GM23338 (cell line): ENCODE data around the gene NECAB3. TPM values are rescaled to one million over a fixed set of nuclear protein-coding genes. Genes with fewer than 3 reads are reported as not detected.
A peak's percentile ranks its signal among the peaks of the same experiment; 100 is the strongest.

ENCODE experiments used
- ATAC-seq: fragments of 200-7000 bp; cut with Tn5 transposase; 3 replicates; pipeline ENCODE4 v1.9.1; 2020
- DNase-seq: peaks from one replicate; pipeline ENCODE4 v3.0.0-alpha.2; 2015; ENCODE audit warnings: low spot score
- H2AFZ ChIP-seq: fragments of 200-600 bp; sonication (generic); 2 replicates; pipeline ENCODE4 v1.8.0; 2016; ENCODE audit warnings: antibody characterized with exemption, mild to moderate bottlenecking, moderate library complexity
- H3F3A ChIP-seq: fragments of 200-600 bp; sonication (generic); replicated peaks from 2 replicates; pipeline ENCODE4 v1.8.0; 2017; ENCODE audit warnings: antibody characterized with exemption, mixed run types, low read depth
- H3K27ac ChIP-seq: fragments of 200-600 bp; sonication (generic); 2 replicates; pipeline ENCODE4 v1.6.1; 2016; ENCODE audit warnings: low read depth
- H3K27me3 ChIP-seq: fragments of 200-600 bp; sonication (generic); 2 replicates; pipeline ENCODE4 v1.8.0; 2016; ENCODE audit warnings: mild to moderate bottlenecking, mixed run types, moderate library complexity; ENCODE audit not compliant: insufficient read depth
- H3K36me3 ChIP-seq: fragments of 200-600 bp; sonication (generic); 2 replicates; pipeline ENCODE4 v1.8.0; 2016; ENCODE audit warnings: mild to moderate bottlenecking; ENCODE audit not compliant: insufficient read depth
- H3K4me1 ChIP-seq: fragments of 200-600 bp; sonication (generic); 2 replicates; pipeline ENCODE4 v1.8.0; 2016; ENCODE audit warnings: mild to moderate bottlenecking, moderate library complexity; ENCODE audit not compliant: insufficient read depth
- H3K4me2 ChIP-seq: fragments of 200-600 bp; sonication (generic); 2 replicates; pipeline ENCODE4 v1.7.1; 2017; ENCODE audit warnings: mixed run types
- H3K4me3 ChIP-seq: fragments of 200-600 bp; sonication (generic); 2 replicates; pipeline ENCODE4 v1.6.1; 2016; ENCODE audit warnings: mixed run types
- H3K79me2 ChIP-seq: fragments of 200-600 bp; sonication (generic); replicated peaks from 2 replicates; pipeline ENCODE4 v1.8.0; 2017; ENCODE audit warnings: mild to moderate bottlenecking; ENCODE audit not compliant: insufficient read depth
- H3K9me2 ChIP-seq: fragments of 200-600 bp; sonication (generic); 2 replicates; pipeline ENCODE4 v1.8.0; 2017; ENCODE audit not compliant: insufficient read depth
- H4K20me1 ChIP-seq: fragments of 200-600 bp; sonication (generic); replicated peaks from 2 replicates; pipeline ENCODE4 v1.8.0; 2017; ENCODE audit warnings: mild to moderate bottlenecking; ENCODE audit not compliant: insufficient read depth
- H3K27ac Mint-ChIP-seq: 2 replicates; pipeline ENCODE4 v1.8.0; 2020; ENCODE audit warnings: inconsistent platforms, mild to moderate bottlenecking, moderate library complexity, mixed read lengths
- H3K27me3 Mint-ChIP-seq: 3 replicates; pipeline ENCODE4 v1.8.0; 2022; ENCODE audit warnings: low read depth, mild to moderate bottlenecking, moderate library complexity, mixed read lengths, inconsistent platforms; ENCODE audit not compliant: insufficient read depth, poor library complexity
- H3K36me3 Mint-ChIP-seq: 3 replicates; pipeline ENCODE4 v1.8.0; 2021; ENCODE audit warnings: low read depth, mild to moderate bottlenecking, inconsistent platforms, moderate library complexity, mixed read lengths
- H3K4me1 Mint-ChIP-seq: 3 replicates; pipeline ENCODE4 v1.8.0; 2020; ENCODE audit warnings: mild to moderate bottlenecking, inconsistent platforms, mixed read lengths
- H3K4me3 Mint-ChIP-seq: 3 replicates; pipeline ENCODE4 v1.8.0; 2021; ENCODE audit warnings: moderate library complexity, mild to moderate bottlenecking, inconsistent platforms, mixed read lengths
- H3K9me3 Mint-ChIP-seq: 3 replicates; pipeline ENCODE4 v1.8.0; 2020; ENCODE audit warnings: moderate library complexity, mild to moderate bottlenecking, inconsistent platforms, mixed read lengths
- CREB1 ChIP-seq: fragments of 250-450 bp; sonication (Bioruptor Pico); IDR thresholded peaks from 2 replicates; pipeline ENCODE4 v1.5.0; 2020; ENCODE audit warnings: low read depth, mild to moderate bottlenecking, moderate library complexity
- EZH2 ChIP-seq: fragments of 200-600 bp; sonication (generic); IDR thresholded peaks from one replicate; pipeline ENCODE4 v1.8.0; 2017; ENCODE audit warnings: antibody characterized with exemption, mild to moderate bottlenecking, low read depth; ENCODE audit not compliant: unreplicated experiment
- EZH2phosphoT487 ChIP-seq: fragments of 200-600 bp; sonication (generic); IDR thresholded peaks from one replicate; pipeline ENCODE4 v1.8.1; 2018; ENCODE audit warnings: antibody characterized with exemption; ENCODE audit not compliant: unreplicated experiment
- JUNB ChIP-seq: IDR thresholded peaks from one replicate; pipeline ENCODE4 v1.6.1; 2016; ENCODE audit warnings: antibody characterized with exemption; ENCODE audit not compliant: unreplicated experiment
- NANOG ChIP-seq: IDR thresholded peaks from 2 replicates; pipeline ENCODE4 v1.6.1; 2016; ENCODE audit warnings: antibody characterized with exemption, borderline replicate concordance
- POLR2AphosphoS5 ChIP-seq: IDR thresholded peaks from 2 replicates; pipeline ENCODE4 v1.6.1; 2016; ENCODE audit warnings: antibody characterized with exemption, low read depth
- STAT1 ChIP-seq: IDR thresholded peaks from one replicate; pipeline ENCODE4 v1.6.1; 2016; ENCODE audit warnings: antibody characterized with exemption; ENCODE audit not compliant: unreplicated experiment
- ZNF114 ChIP-seq: fragments of 250-450 bp; sonication (Bioruptor Pico); IDR thresholded peaks from 2 replicates; pipeline ENCODE4 v1.5.0; 2020; ENCODE audit warnings: mild to moderate bottlenecking, moderate library complexity
- ZNF331 ChIP-seq: fragments of 250-450 bp; sonication (Bioruptor Pico); IDR thresholded peaks from 2 replicates; pipeline ENCODE4 v1.5.0; 2020; ENCODE audit warnings: low read depth, mild to moderate bottlenecking, moderate library complexity
- polyA plus RNA-seq: library from polyadenylated mRNA; unstranded; fragments of >200 nt; fragmentation: Nextera tagmentation; extraction: Ambion mirVana; gene quantifications from 2 replicates; pipeline ENCODE4 v1.2.1, GENCODE V29; 2016
- total RNA-seq: library from RNA; depleted of rRNA; stranded (reverse); fragments of >200 nt; shearing (Covaris generic); gene quantifications from 2 replicates; pipeline ENCODE4 v1.2.3, GENCODE V29; 2014
- TF ChIP-seq, protein P1 (sequence below), 2 experiments: fragments of 200-600 bp in 1 of 2; sonication (generic) in 1 of 2; conservative IDR thresholded peaks; 2 replicates each; pipeline versions ENCODE4 v1.5.1 to v1.6.1; 2016 to 2017; ENCODE audit warnings: antibody characterized with exemption in 2 of 2, low read depth in 2 of 2, mild to moderate bottlenecking in 2 of 2, moderate library complexity in 1 of 2
- TF ChIP-seq, protein P2 (sequence below): IDR thresholded peaks from one replicate; pipeline ENCODE4 v1.6.1; 2018; ENCODE audit warnings: antibody characterized with exemption; ENCODE audit not compliant: unreplicated experiment
- TF ChIP-seq, protein P3 (sequence below): fragments of 250-450 bp; sonication (Bioruptor Pico); IDR thresholded peaks from 2 replicates; pipeline ENCODE4 v1.5.0; 2020; ENCODE audit warnings: mild to moderate bottlenecking, moderate library complexity
- TF ChIP-seq, protein P4 (sequence below): IDR thresholded peaks from 2 replicates; pipeline ENCODE4 v1.6.1; 2016; ENCODE audit warnings: antibody characterized with exemption

NECAB3 gene
- total and polyA plus RNA-seq, 2 experiments from 2014 or later, result 8.5 to 28.4 TPM

DNA sequence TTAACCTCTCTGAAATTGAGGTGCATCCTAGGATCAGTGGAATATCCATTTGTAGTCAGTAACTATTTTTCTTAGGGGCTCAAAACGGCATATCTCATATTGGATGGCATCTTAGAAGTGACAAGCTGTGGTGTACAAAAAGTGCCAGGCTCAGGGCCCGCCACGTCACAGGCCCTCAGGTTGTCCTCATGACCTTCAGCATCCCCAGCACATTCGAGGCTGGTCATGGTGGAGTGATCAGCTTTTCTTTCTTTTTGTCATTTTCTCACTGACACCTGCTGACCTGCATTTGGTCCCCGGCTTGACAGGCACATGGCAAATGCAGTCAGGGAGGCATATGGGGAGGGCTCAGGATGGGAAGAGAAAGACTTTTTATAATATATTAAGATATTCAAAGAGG lies 19.1 kb upstream of the NECAB3 start:
- H4K20me1 ChIP-seq, result no peaks in the 10 kb centered on the region
- H3F3A ChIP-seq, result no peaks in the 10 kb centered on the region
- no peak; the same call in 2 of the 3 replicates for ATAC-seq
- H3K79me2 ChIP-seq, result no peaks in the 10 kb centered on the region
- no peak overlapping the region for H3K27ac ChIP-seq
- H3K4me1 ChIP-seq, result peaks cover 7% of the 10 kb centered on the region
- H3K27me3 ChIP-seq, result no peaks in the 10 kb centered on the region
- no peak for TF ChIP-seq JUNB
- no peak for TF ChIP-seq ZNF114
- TF ChIP-seq, protein P1, sequence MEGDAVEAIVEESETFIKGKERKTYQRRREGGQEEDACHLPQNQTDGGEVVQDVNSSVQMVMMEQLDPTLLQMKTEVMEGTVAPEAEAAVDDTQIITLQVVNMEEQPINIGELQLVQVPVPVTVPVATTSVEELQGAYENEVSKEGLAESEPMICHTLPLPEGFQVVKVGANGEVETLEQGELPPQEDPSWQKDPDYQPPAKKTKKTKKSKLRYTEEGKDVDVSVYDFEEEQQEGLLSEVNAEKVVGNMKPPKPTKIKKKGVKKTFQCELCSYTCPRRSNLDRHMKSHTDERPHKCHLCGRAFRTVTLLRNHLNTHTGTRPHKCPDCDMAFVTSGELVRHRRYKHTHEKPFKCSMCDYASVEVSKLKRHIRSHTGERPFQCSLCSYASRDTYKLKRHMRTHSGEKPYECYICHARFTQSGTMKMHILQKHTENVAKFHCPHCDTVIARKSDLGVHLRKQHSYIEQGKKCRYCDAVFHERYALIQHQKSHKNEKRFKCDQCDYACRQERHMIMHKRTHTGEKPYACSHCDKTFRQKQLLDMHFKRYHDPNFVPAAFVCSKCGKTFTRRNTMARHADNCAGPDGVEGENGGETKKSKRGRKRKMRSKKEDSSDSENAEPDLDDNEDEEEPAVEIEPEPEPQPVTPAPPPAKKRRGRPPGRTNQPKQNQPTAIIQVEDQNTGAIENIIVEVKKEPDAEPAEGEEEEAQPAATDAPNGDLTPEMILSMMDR (conservative IDR thresholded peaks at IDR 0.05; ENCODE audit: low read depth in 2 of 2), result no peak
- no peak for TF ChIP-seq STAT1
- TF ChIP-seq, protein P2, sequence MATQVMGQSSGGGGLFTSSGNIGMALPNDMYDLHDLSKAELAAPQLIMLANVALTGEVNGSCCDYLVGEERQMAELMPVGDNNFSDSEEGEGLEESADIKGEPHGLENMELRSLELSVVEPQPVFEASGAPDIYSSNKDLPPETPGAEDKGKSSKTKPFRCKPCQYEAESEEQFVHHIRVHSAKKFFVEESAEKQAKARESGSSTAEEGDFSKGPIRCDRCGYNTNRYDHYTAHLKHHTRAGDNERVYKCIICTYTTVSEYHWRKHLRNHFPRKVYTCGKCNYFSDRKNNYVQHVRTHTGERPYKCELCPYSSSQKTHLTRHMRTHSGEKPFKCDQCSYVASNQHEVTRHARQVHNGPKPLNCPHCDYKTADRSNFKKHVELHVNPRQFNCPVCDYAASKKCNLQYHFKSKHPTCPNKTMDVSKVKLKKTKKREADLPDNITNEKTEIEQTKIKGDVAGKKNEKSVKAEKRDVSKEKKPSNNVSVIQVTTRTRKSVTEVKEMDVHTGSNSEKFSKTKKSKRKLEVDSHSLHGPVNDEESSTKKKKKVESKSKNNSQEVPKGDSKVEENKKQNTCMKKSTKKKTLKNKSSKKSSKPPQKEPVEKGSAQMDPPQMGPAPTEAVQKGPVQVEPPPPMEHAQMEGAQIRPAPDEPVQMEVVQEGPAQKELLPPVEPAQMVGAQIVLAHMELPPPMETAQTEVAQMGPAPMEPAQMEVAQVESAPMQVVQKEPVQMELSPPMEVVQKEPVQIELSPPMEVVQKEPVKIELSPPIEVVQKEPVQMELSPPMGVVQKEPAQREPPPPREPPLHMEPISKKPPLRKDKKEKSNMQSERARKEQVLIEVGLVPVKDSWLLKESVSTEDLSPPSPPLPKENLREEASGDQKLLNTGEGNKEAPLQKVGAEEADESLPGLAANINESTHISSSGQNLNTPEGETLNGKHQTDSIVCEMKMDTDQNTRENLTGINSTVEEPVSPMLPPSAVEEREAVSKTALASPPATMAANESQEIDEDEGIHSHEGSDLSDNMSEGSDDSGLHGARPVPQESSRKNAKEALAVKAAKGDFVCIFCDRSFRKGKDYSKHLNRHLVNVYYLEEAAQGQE, result no peak
- no peak for TF ChIP-seq ZNF331
- TF ChIP-seq CREB1 (CRISPR knock-in tag), result no peak
- no peak for TF ChIP-seq NANOG
- TF ChIP-seq EZH2phosphoT487, result no peak
- TF ChIP-seq EZH2, result no peak
- no peak for TF ChIP-seq POLR2AphosphoS5
- TF ChIP-seq, protein P3, sequence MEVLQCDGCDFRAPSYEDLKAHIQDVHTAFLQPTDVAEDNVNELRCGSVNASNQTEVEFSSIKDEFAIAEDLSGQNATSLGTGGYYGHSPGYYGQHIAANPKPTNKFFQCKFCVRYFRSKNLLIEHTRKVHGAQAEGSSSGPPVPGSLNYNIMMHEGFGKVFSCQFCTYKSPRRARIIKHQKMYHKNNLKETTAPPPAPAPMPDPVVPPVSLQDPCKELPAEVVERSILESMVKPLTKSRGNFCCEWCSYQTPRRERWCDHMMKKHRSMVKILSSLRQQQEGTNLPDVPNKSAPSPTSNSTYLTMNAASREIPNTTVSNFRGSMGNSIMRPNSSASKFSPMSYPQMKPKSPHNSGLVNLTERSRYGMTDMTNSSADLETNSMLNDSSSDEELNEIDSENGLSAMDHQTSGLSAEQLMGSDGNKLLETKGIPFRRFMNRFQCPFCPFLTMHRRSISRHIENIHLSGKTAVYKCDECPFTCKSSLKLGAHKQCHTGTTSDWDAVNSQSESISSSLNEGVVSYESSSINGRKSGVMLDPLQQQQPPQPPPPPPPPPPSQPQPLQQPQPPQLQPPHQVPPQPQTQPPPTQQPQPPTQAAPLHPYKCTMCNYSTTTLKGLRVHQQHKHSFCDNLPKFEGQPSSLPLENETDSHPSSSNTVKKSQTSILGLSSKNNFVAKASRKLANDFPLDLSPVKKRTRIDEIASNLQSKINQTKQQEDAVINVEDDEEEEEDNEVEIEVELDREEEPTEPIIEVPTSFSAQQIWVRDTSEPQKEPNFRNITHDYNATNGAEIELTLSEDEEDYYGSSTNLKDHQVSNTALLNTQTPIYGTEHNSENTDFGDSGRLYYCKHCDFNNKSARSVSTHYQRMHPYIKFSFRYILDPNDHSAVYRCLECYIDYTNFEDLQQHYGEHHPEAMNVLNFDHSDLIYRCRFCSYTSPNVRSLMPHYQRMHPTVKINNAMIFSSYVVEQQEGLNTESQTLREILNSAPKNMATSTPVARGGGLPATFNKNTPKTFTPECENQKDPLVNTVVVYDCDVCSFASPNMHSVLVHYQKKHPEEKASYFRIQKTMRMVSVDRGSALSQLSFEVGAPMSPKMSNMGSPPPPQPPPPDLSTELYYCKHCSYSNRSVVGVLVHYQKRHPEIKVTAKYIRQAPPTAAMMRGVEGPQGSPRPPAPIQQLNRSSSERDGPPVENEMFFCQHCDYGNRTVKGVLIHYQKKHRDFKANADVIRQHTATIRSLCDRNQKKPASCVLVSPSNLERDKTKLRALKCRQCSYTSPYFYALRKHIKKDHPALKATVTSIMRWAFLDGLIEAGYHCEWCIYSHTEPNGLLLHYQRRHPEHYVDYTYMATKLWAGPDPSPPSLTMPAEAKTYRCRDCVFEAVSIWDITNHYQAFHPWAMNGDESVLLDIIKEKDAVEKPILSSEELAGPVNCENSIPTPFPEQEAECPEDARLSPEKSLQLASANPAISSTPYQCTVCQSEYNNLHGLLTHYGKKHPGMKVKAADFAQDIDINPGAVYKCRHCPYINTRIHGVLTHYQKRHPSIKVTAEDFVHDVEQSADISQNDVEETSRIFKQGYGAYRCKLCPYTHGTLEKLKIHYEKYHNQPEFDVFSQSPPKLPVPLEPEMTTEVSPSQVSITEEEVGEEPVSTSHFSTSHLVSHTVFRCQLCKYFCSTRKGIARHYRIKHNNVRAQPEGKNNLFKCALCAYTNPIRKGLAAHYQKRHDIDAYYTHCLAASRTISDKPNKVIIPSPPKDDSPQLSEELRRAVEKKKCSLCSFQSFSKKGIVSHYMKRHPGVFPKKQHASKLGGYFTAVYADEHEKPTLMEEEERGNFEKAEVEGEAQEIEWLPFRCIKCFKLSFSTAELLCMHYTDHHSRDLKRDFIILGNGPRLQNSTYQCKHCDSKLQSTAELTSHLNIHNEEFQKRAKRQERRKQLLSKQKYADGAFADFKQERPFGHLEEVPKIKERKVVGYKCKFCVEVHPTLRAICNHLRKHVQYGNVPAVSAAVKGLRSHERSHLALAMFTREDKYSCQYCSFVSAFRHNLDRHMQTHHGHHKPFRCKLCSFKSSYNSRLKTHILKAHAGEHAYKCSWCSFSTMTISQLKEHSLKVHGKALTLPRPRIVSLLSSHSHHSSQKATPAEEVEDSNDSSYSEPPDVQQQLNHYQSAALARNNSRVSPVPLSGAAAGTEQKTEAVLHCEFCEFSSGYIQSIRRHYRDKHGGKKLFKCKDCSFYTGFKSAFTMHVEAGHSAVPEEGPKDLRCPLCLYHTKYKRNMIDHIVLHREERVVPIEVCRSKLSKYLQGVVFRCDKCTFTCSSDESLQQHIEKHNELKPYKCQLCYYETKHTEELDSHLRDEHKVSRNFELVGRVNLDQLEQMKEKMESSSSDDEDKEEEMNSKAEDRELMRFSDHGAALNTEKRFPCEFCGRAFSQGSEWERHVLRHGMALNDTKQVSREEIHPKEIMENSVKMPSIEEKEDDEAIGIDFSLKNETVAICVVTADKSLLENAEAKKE (CRISPR knock-in tag), result no peak
- TF ChIP-seq, protein P4, sequence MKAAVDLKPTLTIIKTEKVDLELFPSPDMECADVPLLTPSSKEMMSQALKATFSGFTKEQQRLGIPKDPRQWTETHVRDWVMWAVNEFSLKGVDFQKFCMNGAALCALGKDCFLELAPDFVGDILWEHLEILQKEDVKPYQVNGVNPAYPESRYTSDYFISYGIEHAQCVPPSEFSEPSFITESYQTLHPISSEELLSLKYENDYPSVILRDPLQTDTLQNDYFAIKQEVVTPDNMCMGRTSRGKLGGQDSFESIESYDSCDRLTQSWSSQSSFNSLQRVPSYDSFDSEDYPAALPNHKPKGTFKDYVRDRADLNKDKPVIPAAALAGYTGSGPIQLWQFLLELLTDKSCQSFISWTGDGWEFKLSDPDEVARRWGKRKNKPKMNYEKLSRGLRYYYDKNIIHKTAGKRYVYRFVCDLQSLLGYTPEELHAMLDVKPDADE, result no peak
- H3K4me2 ChIP-seq, result 0 out of 2 replicates have a peak overlapping the region, but pooled peaks have one; percentile 32
- Mint-ChIP-seq H3K36me3 (peaks cover 5% of the 10 kb centered on the region), H3K4me3 (no peak overlapping the region), H3K4me1 (peaks cover 18% of the 10 kb centered on the region), H3K27me3 (peaks cover 15% of the 10 kb centered on the region), H3K27ac (no peak overlapping the region), H3K9me3 (peaks cover 12% of the 10 kb centered on the region)
- DNase-seq, result no peak
- H3K9me2 ChIP-seq, result no peaks in the 10 kb centered on the region
- H3K4me3 ChIP-seq, result no peak overlapping the region
- H2AFZ ChIP-seq, result no peak overlapping the region; the same call in 1 of the 2 replicates
- H3K36me3 ChIP-seq, result no peaks in the 10 kb centered on the region
